ENCODE results near the gene NWD2. TPM values are rescaled to one million over a fixed set of nuclear protein-coding genes. Genes with fewer than 3 reads are reported as not detected.

NWD2 gene
- total RNA-seq, 1 experiment from 2014 or later, result not detected

- intact Hi-C loops (cut with micrococcal nuclease), result no loop called here
- H3K4me1 ChIP-seq (ENCODE audit: control insufficient read depth in 1 of 2, insufficient read depth in 2 of 2, low read length in 2 of 2), result no peaks in the 10 kb centered on the region
- H3K36me3 ChIP-seq (ENCODE audit: control insufficient read depth in 1 of 2, insufficient read depth in 2 of 2, low read length in 2 of 2), result no peaks in the 10 kb centered on the region
- DNase-seq (ENCODE audit: low read depth, low spot score) (no peak), ATAC-seq (no peak)
- no peak for TF ChIP-seq CTCF (IDR thresholded peaks at IDR 0.05 in 2 of 3, conservative IDR thresholded peaks at IDR 0.05 in 1 of 3; ENCODE audit: borderline replicate concordance in 1 of 3, insufficient read depth in 1 of 3, low read depth in 2 of 3, low read length in 2 of 3)
- TF ChIP-seq, protein P1, sequence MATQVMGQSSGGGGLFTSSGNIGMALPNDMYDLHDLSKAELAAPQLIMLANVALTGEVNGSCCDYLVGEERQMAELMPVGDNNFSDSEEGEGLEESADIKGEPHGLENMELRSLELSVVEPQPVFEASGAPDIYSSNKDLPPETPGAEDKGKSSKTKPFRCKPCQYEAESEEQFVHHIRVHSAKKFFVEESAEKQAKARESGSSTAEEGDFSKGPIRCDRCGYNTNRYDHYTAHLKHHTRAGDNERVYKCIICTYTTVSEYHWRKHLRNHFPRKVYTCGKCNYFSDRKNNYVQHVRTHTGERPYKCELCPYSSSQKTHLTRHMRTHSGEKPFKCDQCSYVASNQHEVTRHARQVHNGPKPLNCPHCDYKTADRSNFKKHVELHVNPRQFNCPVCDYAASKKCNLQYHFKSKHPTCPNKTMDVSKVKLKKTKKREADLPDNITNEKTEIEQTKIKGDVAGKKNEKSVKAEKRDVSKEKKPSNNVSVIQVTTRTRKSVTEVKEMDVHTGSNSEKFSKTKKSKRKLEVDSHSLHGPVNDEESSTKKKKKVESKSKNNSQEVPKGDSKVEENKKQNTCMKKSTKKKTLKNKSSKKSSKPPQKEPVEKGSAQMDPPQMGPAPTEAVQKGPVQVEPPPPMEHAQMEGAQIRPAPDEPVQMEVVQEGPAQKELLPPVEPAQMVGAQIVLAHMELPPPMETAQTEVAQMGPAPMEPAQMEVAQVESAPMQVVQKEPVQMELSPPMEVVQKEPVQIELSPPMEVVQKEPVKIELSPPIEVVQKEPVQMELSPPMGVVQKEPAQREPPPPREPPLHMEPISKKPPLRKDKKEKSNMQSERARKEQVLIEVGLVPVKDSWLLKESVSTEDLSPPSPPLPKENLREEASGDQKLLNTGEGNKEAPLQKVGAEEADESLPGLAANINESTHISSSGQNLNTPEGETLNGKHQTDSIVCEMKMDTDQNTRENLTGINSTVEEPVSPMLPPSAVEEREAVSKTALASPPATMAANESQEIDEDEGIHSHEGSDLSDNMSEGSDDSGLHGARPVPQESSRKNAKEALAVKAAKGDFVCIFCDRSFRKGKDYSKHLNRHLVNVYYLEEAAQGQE (IDR thresholded peaks at IDR 0.05; ENCODE audit: low read depth), result no peak
- TF ChIP-seq MAX (IDR thresholded peaks at IDR 0.05), result no peak
- TF ChIP-seq RAD21 (IDR thresholded peaks at IDR 0.05; ENCODE audit: low read depth), result no peak
- no peak for TF ChIP-seq ELF1 (IDR thresholded peaks at IDR 0.05; ENCODE audit: borderline replicate concordance, low read depth)
- no peak for TF ChIP-seq ZBTB33 (IDR thresholded peaks at IDR 0.05; ENCODE audit: extremely low read depth, insufficient replicate concordance, low read length)
- no TSS peak for BruUV-seq (replicated peaks)
- H3K9me2 ChIP-seq (ENCODE audit: insufficient read depth), result no peaks in the 10 kb centered on the region
- ChIA-PET CTCF (no interaction called here), POLR2A (no interaction called here), RAD21 (ENCODE audit: low non-redundant PET in 1 of 2, low total read pairs in 2 of 2, uncharacterized antibody in 2 of 2, unreplicated experiment in 2 of 2) (no interaction called here)
- H3K79me2 ChIP-seq (ENCODE audit: insufficient read depth, low read length), result no peaks in the 10 kb centered on the region
- H3K9me3 ChIP-seq (ENCODE audit: control insufficient read depth in 1 of 2, insufficient read depth in 1 of 2, low read depth in 1 of 2, low read length in 2 of 2), result no peaks in the 10 kb centered on the region
- no peak overlapping the region for H3K4me3 ChIP-seq (replicated peaks in 1 of 2; ENCODE audit: low read depth in 1 of 2, low read length in 2 of 2)
- no peak overlapping the region for H3K27ac ChIP-seq (ENCODE audit: low read depth, low read length)
- H2AFZ ChIP-seq (ENCODE audit: low read depth, low read length, poor library complexity, severe bottlenecking), result no peak overlapping the region
- H3K9ac ChIP-seq (ENCODE audit: low read length), result no peak overlapping the region
- H3K27me3 ChIP-seq (ENCODE audit: insufficient read depth, low read length), result no peaks in the 10 kb centered on the region
- no peak overlapping the region for H3K4me2 ChIP-seq (ENCODE audit: low read length)
- H4K20me1 ChIP-seq (ENCODE audit: insufficient read depth), result no peaks in the 10 kb centered on the region
Observed at GRCh38 chr4:37422638-37423037, 178.1 kb downstream of the NWD2 start.

All from HCT116 (cell line).